IPS DF 6.9 (cell line): ENCODE measurements around the gene SLC9A7.

Experiments used
- DNase-seq: peaks from one replicate; pipeline ENCODE4 v3.0.0-alpha.2; 2013; ENCODE audit warnings: low read depth, low spot score
- H3K27ac ChIP-seq: one replicate; pipeline ENCODE4 v1.5.1; 2013; ENCODE audit warnings: low read length, control low read depth
- H3K27me3 ChIP-seq: 2 replicates; pipeline ENCODE4 v1.6.1; 2013; ENCODE audit warnings: mild to moderate bottlenecking, low read length; ENCODE audit not compliant: control insufficient read depth, insufficient read depth
- H3K36me3 ChIP-seq: 2 replicates; pipeline ENCODE4 v1.6.1; 2013; ENCODE audit warnings: low read length; ENCODE audit not compliant: control insufficient read depth, insufficient read depth
- H3K4me1 ChIP-seq: 2 replicates; pipeline ENCODE4 v1.6.1; 2013; ENCODE audit warnings: low read length; ENCODE audit not compliant: control insufficient read depth, insufficient read depth
- H3K4me3 ChIP-seq: 2 replicates; pipeline ENCODE4 v1.5.1; 2013; ENCODE audit warnings: mild to moderate bottlenecking, low read length
- H3K9me3 ChIP-seq: 2 replicates; pipeline ENCODE4 v1.6.1; 2013; ENCODE audit warnings: low read length, inconsistent platforms; ENCODE audit not compliant: control insufficient read depth, insufficient read depth
- WGBS: extraction: QIAGEN DNeasy Blood & Tissue Kit; methylation state at CpG from one replicate; pipeline ENCODE4 v1.1.7; 2013; ENCODE audit warnings: mixed read lengths, missing lambda C conversion rate; ENCODE audit not compliant: insufficient read length, insufficient coverage; 5-methylcytosine and 5-hydroxymethylcytosine counted together

SLC9A7 gene

DNA sequence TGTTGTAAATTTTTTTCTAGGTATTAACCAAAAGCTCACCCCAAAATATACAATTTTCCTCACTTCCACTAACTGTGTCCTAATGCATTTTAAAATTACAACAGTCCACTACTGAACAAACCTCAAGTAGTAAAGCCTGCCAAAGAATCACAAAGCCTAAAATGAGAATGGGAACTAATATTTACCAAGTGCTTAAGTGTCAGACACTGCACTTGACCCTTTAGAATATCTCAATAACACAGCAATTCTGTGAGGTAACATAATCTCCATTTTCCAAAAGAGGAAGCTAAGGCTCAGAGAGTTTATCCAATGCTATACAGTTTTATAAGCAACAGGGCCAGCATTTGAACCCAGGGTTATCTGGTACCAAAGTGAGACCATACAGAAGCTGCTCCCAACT, 4.9 kb downstream of the SLC9A7 start:
- no peak for DNase-seq
- Histone ChIP-seq H3K4me1 (no peaks in the 10 kb centered on the region), H3K27ac (no peak overlapping the region), H3K9me3 (no peaks in the 10 kb centered on the region), H3K36me3 (no peaks in the 10 kb centered on the region), H3K4me3 (no peak overlapping the region), H3K27me3 (no peaks in the 10 kb centered on the region)

GRCh38 chrX:46750889-46751288, 8.0 kb downstream of the SLC9A7 start:
- DNase-seq: no peak
- no peak overlapping the region for H3K27ac ChIP-seq
- no peak overlapping the region for H3K4me3 ChIP-seq
- H3K4me1 ChIP-seq: no peaks in the 10 kb centered on the region
- H3K36me3 ChIP-seq: no peaks in the 10 kb centered on the region
- H3K9me3 ChIP-seq: no peaks in the 10 kb centered on the region
- no CpG with 5 or more reads among the region's 1 CpG for WGBS
- no peaks in the 10 kb centered on the region for H3K27me3 ChIP-seq

DNA sequence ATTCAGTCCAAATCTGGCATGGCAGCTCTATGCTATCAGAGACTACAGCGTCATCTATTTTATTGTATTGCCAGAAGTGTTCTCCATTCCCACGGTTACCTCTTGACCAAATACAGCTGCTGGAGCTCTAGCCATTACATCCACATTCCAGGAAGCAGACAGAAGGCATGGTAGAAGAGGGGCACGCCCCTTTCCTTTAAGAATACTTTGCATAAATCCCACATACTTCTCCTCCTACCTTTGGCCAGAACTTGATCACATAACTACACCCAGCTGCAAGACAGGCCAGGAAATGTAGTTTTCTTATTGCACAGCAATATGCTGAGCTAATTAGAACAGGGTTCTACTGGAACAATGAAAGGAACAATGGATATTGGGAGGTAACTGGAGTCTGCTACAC, 14.9 kb downstream of the SLC9A7 start:
- no peak for DNase-seq
- Histone ChIP-seq H3K36me3 (no peaks in the 10 kb centered on the region), H3K27ac (no peak overlapping the region), H3K4me3 (no peak overlapping the region), H3K27me3 (no peaks in the 10 kb centered on the region), H3K9me3 (no peaks in the 10 kb centered on the region), H3K4me1 (no peaks in the 10 kb centered on the region)
- no CpG with 5 or more reads among the region's 3 CpGs for WGBS

DNA sequence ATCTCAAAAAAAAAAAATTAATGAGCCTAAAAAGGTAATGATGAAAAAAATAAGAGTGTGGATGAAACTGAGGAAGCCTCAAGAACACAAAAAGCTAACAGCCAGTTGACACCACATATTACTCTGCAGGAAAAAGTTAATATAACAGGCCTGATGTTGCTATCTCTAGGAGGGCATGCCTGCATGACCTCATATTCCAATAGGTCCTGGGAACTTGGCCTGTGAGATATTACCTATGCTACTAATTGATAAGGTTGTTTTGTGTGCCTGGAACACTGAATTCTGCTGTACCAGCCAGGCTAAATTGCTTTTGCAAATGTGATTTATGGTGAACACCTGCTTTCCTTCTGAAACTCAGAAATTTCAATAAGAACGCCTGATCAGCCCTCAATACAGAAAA, 15.9 kb downstream of the SLC9A7 start:
- no peaks in the 10 kb centered on the region for H3K4me1 ChIP-seq
- no peaks in the 10 kb centered on the region for H3K9me3 ChIP-seq
- no peak overlapping the region for H3K4me3 ChIP-seq
- no CpG with 5 or more reads among the region's 1 CpG for WGBS
- no peaks in the 10 kb centered on the region for H3K36me3 ChIP-seq
- H3K27me3 ChIP-seq: no peaks in the 10 kb centered on the region
- H3K27ac ChIP-seq: no peak overlapping the region
- DNase-seq: no peak

DNA sequence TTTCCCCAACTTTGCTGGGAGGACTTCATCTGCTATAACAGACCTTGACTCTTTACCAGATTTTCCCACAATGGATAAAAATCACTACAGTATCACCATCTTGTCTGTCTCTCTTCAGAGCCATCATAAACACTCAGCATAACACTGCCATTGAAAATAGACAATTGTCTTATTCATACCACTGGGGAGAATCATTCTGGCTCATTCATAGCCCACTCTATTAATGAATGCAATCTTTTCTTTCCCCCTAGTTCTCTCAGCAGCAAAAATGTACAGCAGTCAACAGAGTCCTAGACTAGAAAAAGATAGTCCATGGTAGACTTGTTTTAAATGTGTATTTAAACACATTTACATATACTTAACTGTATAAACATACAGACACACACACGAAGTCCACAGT, 19.2 kb downstream of the SLC9A7 start:
- WGBS: no CpG with 5 or more reads among the region's 1 CpG
- DNase-seq: no peak
- no peaks in the 10 kb centered on the region for H3K4me1 ChIP-seq
- H3K9me3 ChIP-seq: no peaks in the 10 kb centered on the region
- no peak overlapping the region for H3K27ac ChIP-seq
- no peaks in the 10 kb centered on the region for H3K27me3 ChIP-seq
- H3K36me3 ChIP-seq: no peaks in the 10 kb centered on the region
- no peak overlapping the region for H3K4me3 ChIP-seq

GRCh38 chrX:46737462-46737861, 21.5 kb downstream of the SLC9A7 start:
- Histone ChIP-seq H3K4me1 (no peaks in the 10 kb centered on the region), H3K27me3 (no peaks in the 10 kb centered on the region), H3K27ac (no peak overlapping the region), H3K9me3 (no peaks in the 10 kb centered on the region), H3K36me3 (no peaks in the 10 kb centered on the region), H3K4me3 (no peak overlapping the region)
- no peak for DNase-seq
- no CpG with 5 or more reads among the region's 2 CpGs for WGBS

- Histone ChIP-seq H3K36me3 (no peaks in the 10 kb centered on the region), H3K4me1 (no peaks in the 10 kb centered on the region), H3K27ac (no peak overlapping the region)
Observed at GRCh38 chrX:46737041-46737440, 21.9 kb downstream of the SLC9A7 start.

DNA sequence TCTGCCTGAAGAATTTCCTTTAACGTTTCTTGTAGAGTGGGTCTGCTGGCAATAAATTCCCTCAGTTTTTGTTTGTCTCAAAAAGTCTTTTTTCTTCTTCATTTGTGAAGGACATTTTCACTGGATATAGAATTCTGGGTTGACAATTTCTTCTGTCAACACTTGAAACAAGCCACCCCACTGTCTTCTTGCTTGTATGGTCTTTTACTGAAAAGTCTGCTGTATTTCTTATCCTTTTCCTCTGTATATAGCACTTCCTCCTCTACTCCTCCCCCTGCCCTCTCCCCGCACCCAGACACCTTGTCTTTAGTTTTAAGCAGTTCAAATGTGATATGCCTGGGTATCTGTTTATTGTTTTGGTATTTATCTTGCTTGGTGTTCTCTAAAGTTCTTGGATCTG, 23.3 kb downstream of the SLC9A7 start:
- no peaks in the 10 kb centered on the region for H3K4me1 ChIP-seq
- DNase-seq: no peak
- H3K36me3 ChIP-seq: no peaks in the 10 kb centered on the region
- H3K4me3 ChIP-seq: no peak overlapping the region
- no peaks in the 10 kb centered on the region for H3K27me3 ChIP-seq
- no peak overlapping the region for H3K27ac ChIP-seq
- no peaks in the 10 kb centered on the region for H3K9me3 ChIP-seq
- WGBS: no CpG with 5 or more reads among the region's 2 CpGs

More at GRCh38 chrX:46737041-46737440, 21.9 kb downstream of the SLC9A7 start:
- Histone ChIP-seq H3K4me3 (no peak overlapping the region), H3K9me3 (no peaks in the 10 kb centered on the region), H3K27me3 (no peaks in the 10 kb centered on the region)
- no peak for DNase-seq

DNA sequence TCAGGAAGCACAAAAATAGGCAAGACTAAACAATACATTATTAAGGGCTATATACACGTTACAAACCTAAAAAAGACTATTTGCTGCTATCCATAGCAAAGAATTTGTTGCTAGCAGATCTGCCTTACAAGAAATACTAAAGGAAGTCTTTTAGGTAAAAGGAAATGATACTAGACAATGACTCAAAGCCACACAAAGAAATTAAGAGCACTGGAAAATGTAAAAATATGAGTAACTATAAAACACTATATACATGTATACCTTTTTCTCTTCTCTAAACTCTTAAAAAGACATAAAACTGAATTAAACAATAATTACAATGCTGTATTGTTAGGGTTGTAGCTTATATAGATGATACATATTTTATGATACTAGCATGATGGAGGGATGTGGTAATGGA, 25.7 kb downstream of the SLC9A7 start:
- no peak for DNase-seq
- Histone ChIP-seq H3K27me3 (no peaks in the 10 kb centered on the region), H3K9me3 (no peaks in the 10 kb centered on the region), H3K36me3 (no peaks in the 10 kb centered on the region), H3K27ac (no peak overlapping the region), H3K4me1 (no peaks in the 10 kb centered on the region), H3K4me3 (no peak overlapping the region)
- no CpG with 5 or more reads among the region's 1 CpG for WGBS

DNA sequence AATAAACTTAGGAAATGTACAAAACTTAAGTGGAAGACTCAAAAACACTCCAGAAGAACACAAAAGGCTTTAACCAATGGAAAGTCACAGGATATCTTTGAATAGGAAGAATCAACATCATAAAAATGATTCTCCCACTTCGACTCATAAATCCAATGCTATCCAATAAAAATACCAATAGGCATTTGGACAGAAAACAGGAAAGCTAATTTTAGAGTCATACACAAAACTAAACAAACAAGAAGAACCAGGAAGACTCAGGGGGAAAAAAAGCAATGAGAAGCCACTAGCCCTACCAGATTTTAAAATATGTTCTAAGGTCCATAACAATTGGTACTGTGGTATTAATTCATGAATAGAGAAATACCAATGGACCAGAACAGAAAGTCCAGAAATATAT, 28.2 kb downstream of the SLC9A7 start:
- H3K9me3 ChIP-seq: no peaks in the 10 kb centered on the region
- H3K27me3 ChIP-seq: no peaks in the 10 kb centered on the region
- DNase-seq: no peak
- H3K27ac ChIP-seq: no peak overlapping the region
- H3K4me1 ChIP-seq: no peaks in the 10 kb centered on the region
- H3K36me3 ChIP-seq: no peaks in the 10 kb centered on the region
- no CpG with 5 or more reads among the region's 1 CpG for WGBS
- H3K4me3 ChIP-seq: no peak overlapping the region

DNA sequence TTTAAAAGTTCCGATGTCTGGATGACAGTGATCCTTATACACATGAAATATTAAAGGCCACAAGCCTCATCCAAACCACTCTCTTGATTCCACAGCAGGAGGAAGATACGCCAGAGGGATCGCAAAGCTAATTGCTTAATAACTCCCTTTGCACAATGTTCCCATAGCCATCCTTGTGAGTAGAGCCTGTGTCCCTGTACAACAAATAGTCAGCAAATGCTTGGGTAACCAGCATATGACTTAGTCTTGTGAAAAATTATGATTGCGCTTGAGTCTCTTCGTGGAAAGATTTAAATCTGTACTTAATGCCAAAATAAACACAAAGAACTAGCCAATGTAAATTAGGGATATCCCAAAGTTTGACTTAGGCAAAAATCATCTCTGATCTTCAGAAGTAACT, 31.5 kb downstream of the SLC9A7 start:
- H3K4me1 ChIP-seq: no peaks in the 10 kb centered on the region
- no peaks in the 10 kb centered on the region for H3K9me3 ChIP-seq
- WGBS: no CpG with 5 or more reads among the region's 5 CpGs
- no peak for DNase-seq
- H3K4me3 ChIP-seq: no peak overlapping the region
- no peaks in the 10 kb centered on the region for H3K36me3 ChIP-seq
- H3K27me3 ChIP-seq: no peaks in the 10 kb centered on the region
- no peak overlapping the region for H3K27ac ChIP-seq
